Endothelial cell of umbilical vein (primary cell): ENCODE data around the gene SINHCAF. TPM values are rescaled to one million over a fixed set of nuclear protein-coding genes. Genes with fewer than 3 reads are reported as not detected.

ENCODE experiments used
- BruUV-seq: library from RNA; stranded (reverse); fragments of 400-500 nt; replicated peaks from 2 replicates; lab custom pipeline; 2021; lab: Mats Ljungman, UMichigan
- CTCF ChIA-PET: fragments of 300-600, 350-600 bp; sonication (Branson Sonifier 250); formaldehyde crosslinking; loops from one replicate; lab custom pipeline; 2021; ENCODE audit warnings: antibody characterized with exemption, inconsistent platforms; lab: Charles Lee
- POLR2A ChIA-PET: fragments of 300-600, 350-600 bp; sonication (Branson Sonifier 250); formaldehyde crosslinking; loops from one replicate; lab custom pipeline; 2021; ENCODE audit warnings: antibody characterized with exemption, inconsistent platforms; lab: Charles Lee
- DNase-seq: peaks from one replicate; pipeline ENCODE4 v3.0.0-alpha.2; 2011; ENCODE audit warnings: low read depth, low spot score
- FAIRE-seq: peaks from 2 replicates; lab custom pipeline; 2011; peaks lifted over from hg19 to GRCh38; lab: Jason Lieb, UNC
- H2AFZ ChIP-seq: 2 replicates; pipeline ENCODE4 v1.6.0; 2012; ENCODE audit warnings: low read depth, low read length, control low read depth, inconsistent platforms
- H3K27ac ChIP-seq: 2 replicates; pipeline ENCODE4 v1.5.1; 2011; ENCODE audit warnings: low read depth, mild to moderate bottlenecking, control low read depth, low read length, moderate library complexity; ENCODE audit not compliant: insufficient read depth
- H3K27me3 ChIP-seq, 2 experiments: 2 replicates each; pipeline versions ENCODE4 v1.6.0 to v1.6.1; 2011; ENCODE audit warnings: low read length in 2 of 2, mixed read lengths in 1 of 2; ENCODE audit not compliant: control insufficient read depth in 2 of 2, insufficient read depth in 2 of 2
- H3K36me3 ChIP-seq, 2 experiments: 2 replicates in 1 of 2; 3 replicates in 1 of 2; pipeline ENCODE4 v1.5.1; 2011; ENCODE audit warnings: low read length in 2 of 2, mild to moderate bottlenecking in 1 of 2, moderate library complexity in 1 of 2; ENCODE audit not compliant: control insufficient read depth in 2 of 2, insufficient read depth in 2 of 2; ENCODE audit errors: extremely low read depth in 1 of 2
- H3K4me1 ChIP-seq: 3 replicates; pipeline ENCODE4 v1.5.1; 2011; ENCODE audit warnings: mild to moderate bottlenecking, low read length; ENCODE audit not compliant: control insufficient read depth, insufficient read depth; ENCODE audit errors: extremely low read depth
- H3K4me2 ChIP-seq: 2 replicates; pipeline ENCODE4 v1.6.1; 2011; ENCODE audit warnings: low read length, control low read depth, mixed read lengths; ENCODE audit not compliant: insufficient read depth
- H3K4me3 ChIP-seq, 3 experiments: fragments of 200-600 bp in 1 of 3; sonication (generic), shearing (Covaris generic) in 1 of 3; replicated peaks in 1 of 3; 2 replicates each; pipeline ENCODE4 v1.5.1; 2011 to 2016; ENCODE audit warnings: control low read depth in 3 of 3, low read length in 3 of 3, mild to moderate bottlenecking in 2 of 3, inconsistent platforms in 1 of 3, low read depth in 1 of 3, moderate library complexity in 1 of 3; ENCODE audit not compliant: insufficient read depth in 1 of 3
- H3K79me2 ChIP-seq: 2 replicates; pipeline ENCODE4 v1.6.0; 2012; ENCODE audit warnings: low read length, inconsistent platforms; ENCODE audit not compliant: control insufficient read depth, insufficient read depth
- H3K9ac ChIP-seq: replicated peaks from 2 replicates; pipeline ENCODE3; 2011; ENCODE audit warnings: low read length, control low read depth; ENCODE audit not compliant: insufficient read depth; ENCODE audit errors: extremely low read depth
- H3K9me1 ChIP-seq: replicated peaks from 3 replicates; pipeline ENCODE4 v1.6.0; 2011; ENCODE audit warnings: mild to moderate bottlenecking, low read length; ENCODE audit not compliant: control insufficient read depth, insufficient read depth; ENCODE audit errors: extremely low read depth
- H3K9me3 ChIP-seq: replicated peaks from 2 replicates; pipeline ENCODE4 v1.5.1; 2012; ENCODE audit warnings: low read length, inconsistent platforms; ENCODE audit not compliant: control insufficient read depth, insufficient read depth
- H4K20me1 ChIP-seq: replicated peaks from 2 replicates; pipeline ENCODE3; 2011; ENCODE audit warnings: mild to moderate bottlenecking, low read length; ENCODE audit not compliant: control insufficient read depth, insufficient read depth; ENCODE audit errors: extremely low read depth
- CTCF ChIP-seq, 2 donors: IDR thresholded peaks; 1 replicate in 1 of 2; 2 replicates in 1 of 2; pipeline ENCODE4 v1.5.1; 2011; ENCODE audit warnings: low read length in 2 of 2, mild to moderate bottlenecking in 2 of 2, moderate library complexity in 2 of 2, control low read depth in 1 of 2, inconsistent platforms in 1 of 2, low read depth in 1 of 2; ENCODE audit not compliant: insufficient read depth in 1 of 2; ENCODE audit errors: extremely low read depth in 1 of 2
- EZH2 ChIP-seq: IDR thresholded peaks from 2 replicates; pipeline ENCODE4 v1.6.1; 2012; ENCODE audit warnings: borderline replicate concordance, low read depth, mild to moderate bottlenecking, moderate library complexity, low read length, inconsistent platforms; ENCODE audit not compliant: severe bottlenecking
- FOS ChIP-seq: IDR thresholded peaks from 2 replicates; pipeline ENCODE4 v1.6.1; 2011; ENCODE audit warnings: mild to moderate bottlenecking, low read length, moderate library complexity, borderline replicate concordance; ENCODE audit not compliant: insufficient read depth
- GATA2 ChIP-seq: IDR thresholded peaks from 2 replicates; pipeline ENCODE4 v1.7.0; 2011; ENCODE audit warnings: low read depth, mild to moderate bottlenecking, moderate library complexity, mixed read lengths, low read length; ENCODE audit not compliant: insufficient read length, insufficient read depth
- JUN ChIP-seq: IDR thresholded peaks from 2 replicates; pipeline ENCODE4 v1.6.1; 2011; ENCODE audit warnings: borderline replicate concordance, low read depth; ENCODE audit not compliant: insufficient read length, insufficient read depth
- MYC ChIP-seq: IDR thresholded peaks from one replicate; pipeline ENCODE4 v1.6.1; 2011; ENCODE audit warnings: mild to moderate bottlenecking, low read depth, low read length
- POLR2A ChIP-seq: IDR thresholded peaks from 2 replicates; pipeline ENCODE4 v1.6.1; 2012; ENCODE audit warnings: low read depth, mild to moderate bottlenecking, control low read depth, low read length
- POLR2AphosphoS5 ChIP-seq: IDR thresholded peaks from 2 replicates; pipeline ENCODE4 v1.6.1; 2012; ENCODE audit warnings: low read depth, mild to moderate bottlenecking, control low read depth, low read length, moderate library complexity; ENCODE audit not compliant: insufficient read depth
- dilution Hi-C: fragments of 300-500 bp; cut with MboI; formaldehyde crosslinking; loops from one replicate; pipeline ENCODE4 v1.15.0; 2019; ENCODE audit warnings: low sequenced_read_pairs; ENCODE audit not compliant: extremely low pct_ligation_motif_present
- intact Hi-C: fragments of 100-400 bp; cut with micrococcal nuclease; formaldehyde crosslinking; loops from one replicate; pipeline ENCODE4 v1.10.0; 2022
- polyA plus RNA-seq, 4 experiments: library from polyadenylated mRNA; depleted of rRNA in 3 of 4; stranded (reverse) in 3 of 4; unstranded in 1 of 4; fragments of >200 nt; gene quantifications; 2 replicates each; pipeline versions ENCODE4 v1.2.1 to v1.2.3, GENCODE V29; 2011 to 2012; ENCODE audit warnings: missing spikeins in 1 of 4
- total RNA-seq: library from RNA; stranded (reverse); gene quantifications from 2 replicates; pipeline ENCODE4 v1.2.3, GENCODE V29; 2021
- TF ChIP-seq, protein P1 (sequence below): IDR thresholded peaks from 2 replicates; pipeline ENCODE4 v1.6.1; 2011; ENCODE audit not compliant: insufficient read depth, insufficient read length

Gene SINHCAF
- total and polyA plus RNA-seq, 2 donors (not counting 3 experiments of a cell fraction or from before 2014, with no cell fraction given), result 19.3 to 83.4 TPM

GRCh38 chr12:31311634-31312258 lies 14.2 kb downstream of the SINHCAF start:
- Histone ChIP-seq H3K79me2 (peaks cover 99% of the 10 kb centered on the region), H3K4me3 (no peak overlapping the region), H4K20me1 (peaks cover 7% of the 10 kb centered on the region), H3K9me1 (no peaks in the 10 kb centered on the region), H2AFZ (no peak overlapping the region), H3K9me3 (no peaks in the 10 kb centered on the region), H3K27me3 (no peaks in the 10 kb centered on the region), H3K36me3 (no peaks in the 10 kb centered on the region), H3K4me2 (no peak overlapping the region), H3K4me1 (peaks cover 6% of the 10 kb centered on the region), H3K27ac (no peak overlapping the region), H3K9ac (no peak overlapping the region)
- intact Hi-C loops (no loop called here), dilution Hi-C loops (no loop called here)
- DNase-seq, result no peak
- POLR2A ChIA-PET, result no interaction called here
- CTCF ChIA-PET, result no interaction called here
- TF ChIP-seq, protein P1, sequence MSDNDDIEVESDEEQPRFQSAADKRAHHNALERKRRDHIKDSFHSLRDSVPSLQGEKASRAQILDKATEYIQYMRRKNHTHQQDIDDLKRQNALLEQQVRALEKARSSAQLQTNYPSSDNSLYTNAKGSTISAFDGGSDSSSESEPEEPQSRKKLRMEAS, result no peak
- TF ChIP-seq GATA2 (no peak), EZH2 (no peak), POLR2A (no peak), POLR2AphosphoS5 (no peak), CTCF (IDR thresholded peaks at IDR 0.05; ENCODE audit: extremely low read depth in 1 of 2, insufficient read depth in 1 of 2, low read depth in 1 of 2, low read length in 2 of 2) (no peak), FOS (no peak), JUN (no peak), MYC (no peak)
- no TSS peak for BruUV-seq
- FAIRE-seq, result no peak
